Mucosa of descending colon (tissue), 3 donors: Measurements from ENCODE around the gene STAT5B. TPM values are rescaled to one million over a fixed set of nuclear protein-coding genes. Genes with fewer than 3 reads are reported as not detected.

Source experiments
- ATAC-seq: fragments of 200-7000 bp; cut with Tn5 transposase; one replicate; pipeline ENCODE4 v1.9.1; 2020; ENCODE audit warnings: mild to moderate bottlenecking, moderate library complexity
- DNase-seq, 3 donors: peaks; one replicate each; pipeline ENCODE4 v3.0.0-alpha.2; 2020
- H3K36me3 ChIP-seq: fragments of 200-600 bp; one replicate; pipeline ENCODE4 v1.8.0; 2021; ENCODE audit warnings: low read depth, mild to moderate bottlenecking
- H3K4me1 ChIP-seq: fragments of 200-600 bp; one replicate; pipeline ENCODE4 v1.8.0; 2021; ENCODE audit warnings: low read depth, mild to moderate bottlenecking
- H3K4me3 ChIP-seq: fragments of 200-600 bp; one replicate; pipeline ENCODE4 v1.8.0; 2021; ENCODE audit warnings: mild to moderate bottlenecking
- H3K9me3 ChIP-seq: fragments of 200-600 bp; one replicate; pipeline ENCODE4 v1.8.0; 2021; ENCODE audit warnings: mild to moderate bottlenecking
- CTCF ChIP-seq: fragments of 200-600 bp; IDR thresholded peaks from one replicate; pipeline ENCODE4 v1.8.0; 2022; ENCODE audit warnings: antibody characterized with exemption, mild to moderate bottlenecking
- intact Hi-C, 2 donors: fragments of 100-400 bp; cut with DNase I in 1 of 2; cut with micrococcal nuclease in 1 of 2; formaldehyde crosslinking; loops; one replicate each; pipeline versions ENCODE4 v1.11.0 to v1.11.1; 2022; cut with DNase I, micrococcal nuclease
- total RNA-seq, 3 donors: library from RNA; stranded (reverse); fragmentation: NEBNext Ultra II Directional in 2 of 3; extraction: Animal tissue kit (Norgen Biotek cat#: 25700) in 2 of 3; gene quantifications; one replicate each; pipeline versions ENCODE4 v1.2.1 to v1.2.4, GENCODE V29; 2021 to 2023
- donor health status: DM: no; HTN: no; CAD: no; lungs with moderate emphysema.
- donor health status: DM: no; HTN: no; CAD: no.
- donor health status: DM: no; HTN: yes; CAD: no.

Gene STAT5B
- total RNA-seq, 3 donors from 2014 or later = 30.1 to 93.0 (median 32.2) TPM

- DNase-seq = no peak
- intact Hi-C loops = no loop called here
Measured at GRCh38 chr17:42182927-42183734, 93.1 kb downstream of the STAT5B start.

GRCh38 chr17:42181851-42182207, 94.4 kb downstream of the STAT5B start:
- intact Hi-C loops = no loop called here
- peaks cover 32% of the 10 kb centered on the region for H3K4me1 ChIP-seq
- H3K4me3 ChIP-seq = no peak overlapping the region
- no peaks in the 10 kb centered on the region for H3K9me3 ChIP-seq
- H3K36me3 ChIP-seq = no peaks in the 10 kb centered on the region
- DNase-seq (no peak), ATAC-seq (no peak)
- TF ChIP-seq CTCF = no peak

More at GRCh38 chr17:42182927-42183734, 93.1 kb downstream of the STAT5B start:
- ATAC-seq = peak; percentile 34
- Histone ChIP-seq H3K36me3 (no peaks in the 10 kb centered on the region), H3K9me3 (no peaks in the 10 kb centered on the region), H3K4me3 (no peak overlapping the region), H3K4me1 (peaks cover 32% of the 10 kb centered on the region)
- TF ChIP-seq CTCF = no peak

- H3K4me3 ChIP-seq = no peak within 1 kb of the TSS
- intact Hi-C loops = no loop called here
- DNase-seq = peak; percentile 79 to 89 (median 82)
- no peaks in the 10 kb centered on the region for H3K36me3 ChIP-seq
- peak; percentile 19 for TF ChIP-seq CTCF
- no peaks in the 10 kb centered on the region for H3K9me3 ChIP-seq
- peak; percentile 60 for ATAC-seq
- H3K4me1 ChIP-seq = peaks cover 32% of the 10 kb centered on the region
Measured at GRCh38 chr17:42180922-42181850, 95.0 kb downstream of the STAT5B start, which contains the start of gene KCNH4. TSS of gene KCNH4 (minus strand) at chr17:42181142. CDS start at chr17:42180945, 197 bp downstream.

- Histone ChIP-seq H3K9me3 (no peaks in the 10 kb centered on the region), H3K4me1 (peaks cover 32% of the 10 kb centered on the region), H3K4me3 (no peak overlapping the region), H3K36me3 (no peaks in the 10 kb centered on the region)
- ATAC-seq = no peak
- intact Hi-C loops = no loop called here
- TF ChIP-seq CTCF = no peak
- no peak for DNase-seq
Measured at GRCh38 chr17:42180411-42180921, 95.7 kb downstream of the STAT5B start.

GRCh38 chr17:42179911-42180410, 96.2 kb downstream of the STAT5B start:
- no peaks in the 10 kb centered on the region for H3K9me3 ChIP-seq
- ATAC-seq (no peak), DNase-seq (peak in 2 of 3 donors; percentile 57 to 63)
- TF ChIP-seq CTCF = no peak
- H3K4me1 ChIP-seq = peaks cover 31% of the 10 kb centered on the region
- no peak overlapping the region for H3K4me3 ChIP-seq
- intact Hi-C loops = no loop called here
- no peaks in the 10 kb centered on the region for H3K36me3 ChIP-seq
